HG02588 (cell line): ENCODE measurements around the gene CD4.

Source experiments
- ATAC-seq: cut with Tn5 transposase; IDR thresholded peaks from one replicate; pipeline ENCODE4 v1.9.1; 2021; ENCODE audit warnings: mild to moderate bottlenecking, moderate library complexity; ENCODE audit not compliant: unreplicated experiment

The CD4 gene

DNA sequence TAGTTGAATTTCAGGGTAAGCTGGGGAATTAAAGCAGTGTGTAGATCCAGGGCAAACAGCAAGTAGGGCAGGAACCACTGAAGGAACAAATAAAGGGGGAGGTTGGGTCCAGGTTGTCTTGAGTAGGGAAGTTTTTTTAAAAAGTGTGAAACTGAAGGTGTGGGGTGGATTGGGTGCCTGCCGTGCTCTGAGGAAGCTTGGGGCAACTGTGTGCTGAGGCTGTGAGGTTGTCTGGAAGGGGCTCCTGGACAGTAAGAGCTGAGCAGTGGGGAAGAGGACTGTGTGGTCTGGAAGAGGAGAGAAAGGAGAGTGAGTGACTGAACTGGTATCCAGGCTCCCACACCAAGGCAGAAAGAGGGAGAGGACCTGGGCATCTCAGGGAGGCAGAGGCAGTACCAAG lies 21.4 kb downstream of the CD4 start:
- ATAC-seq: no peak

DNA sequence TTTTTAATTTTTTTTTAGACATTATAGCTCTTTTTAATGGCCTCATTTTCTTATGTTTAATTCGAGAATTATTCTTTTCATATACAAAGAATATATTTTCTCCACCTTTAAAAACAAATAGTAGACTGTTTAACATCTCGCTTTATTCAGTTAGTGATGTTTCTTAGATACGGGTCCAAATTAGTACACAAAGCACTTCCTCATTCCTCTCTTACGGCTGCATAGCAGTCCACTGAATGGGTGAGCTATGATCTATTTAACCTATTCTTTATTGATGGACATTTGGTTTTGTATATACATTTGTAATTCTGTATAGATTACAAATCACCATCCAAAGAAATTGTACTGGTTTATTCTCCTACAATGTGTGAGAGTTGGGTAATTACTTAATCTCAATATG lies 24.0 kb downstream of the CD4 start:
- no peak for ATAC-seq

DNA sequence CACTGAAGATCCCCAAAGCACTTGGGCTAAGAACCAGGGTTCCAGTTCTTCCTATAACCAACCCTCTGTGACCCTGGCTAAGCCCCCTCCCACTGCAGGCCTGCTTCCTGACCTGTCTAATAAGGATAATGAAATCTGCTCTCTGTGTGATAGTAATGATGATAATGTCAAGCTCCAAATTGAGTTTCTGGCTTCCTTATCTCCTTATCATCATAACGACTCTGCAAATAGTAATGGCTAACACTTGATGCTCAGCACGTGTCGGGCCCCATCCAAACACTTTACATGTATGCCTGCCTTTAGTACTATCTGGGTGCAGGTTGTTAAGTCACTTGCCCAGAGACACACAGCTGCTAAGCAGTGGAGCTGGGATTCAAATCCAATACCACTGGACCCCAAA lies 27.3 kb downstream of the CD4 start:
- ATAC-seq: no peak

DNA sequence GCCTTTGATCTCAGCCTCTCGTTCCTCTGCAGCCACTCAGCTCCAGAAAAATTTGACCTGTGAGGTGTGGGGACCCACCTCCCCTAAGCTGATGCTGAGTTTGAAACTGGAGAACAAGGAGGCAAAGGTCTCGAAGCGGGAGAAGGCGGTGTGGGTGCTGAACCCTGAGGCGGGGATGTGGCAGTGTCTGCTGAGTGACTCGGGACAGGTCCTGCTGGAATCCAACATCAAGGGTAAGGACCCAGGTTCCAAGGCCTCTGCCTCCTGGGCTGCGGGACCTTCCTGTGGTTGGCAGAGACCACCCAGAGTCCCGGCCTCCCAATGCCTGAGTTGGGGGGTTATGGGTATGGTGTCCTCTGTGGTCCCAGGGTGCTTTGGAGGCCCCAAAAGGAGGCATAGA lies 27.8 kb downstream of the CD4 start:
- no peak for ATAC-seq

DNA sequence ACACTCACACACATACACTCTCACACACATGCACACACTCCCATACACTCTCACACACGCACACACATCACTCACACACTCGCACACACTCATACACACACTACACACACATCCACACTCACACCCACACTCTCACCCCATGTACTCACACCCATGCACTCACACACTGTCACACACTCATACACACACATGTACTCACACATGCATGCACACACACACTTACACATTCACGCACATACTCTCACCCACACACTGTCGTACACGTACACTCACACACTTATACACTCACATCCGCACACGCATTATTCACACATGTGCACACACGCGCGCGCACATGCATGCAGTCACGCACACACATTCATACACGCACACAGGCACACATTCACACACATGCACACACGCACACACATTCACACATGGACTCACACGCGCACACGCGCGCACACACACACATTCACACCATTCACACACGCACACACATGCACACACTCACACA lies 28.4 kb downstream of the CD4 start:
- ATAC-seq: no peak

DNA sequence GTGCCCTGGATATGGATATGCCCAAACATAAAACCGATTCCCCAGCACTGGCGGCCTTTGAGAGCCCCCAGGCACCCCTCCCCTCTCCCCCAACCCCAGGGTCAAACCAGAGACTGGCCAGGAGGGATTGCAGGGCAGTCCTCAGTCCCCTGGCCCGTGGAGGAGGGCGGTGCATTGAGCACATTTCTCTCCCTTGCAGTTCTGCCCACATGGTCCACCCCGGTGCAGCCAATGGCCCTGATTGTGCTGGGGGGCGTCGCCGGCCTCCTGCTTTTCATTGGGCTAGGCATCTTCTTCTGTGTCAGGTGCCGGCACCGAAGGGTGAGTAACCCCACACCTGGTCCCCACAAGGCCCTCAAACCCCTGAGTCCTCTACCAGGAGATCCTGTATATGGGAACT lies 28.9 kb downstream of the CD4 start:
- no peak for ATAC-seq

DNA sequence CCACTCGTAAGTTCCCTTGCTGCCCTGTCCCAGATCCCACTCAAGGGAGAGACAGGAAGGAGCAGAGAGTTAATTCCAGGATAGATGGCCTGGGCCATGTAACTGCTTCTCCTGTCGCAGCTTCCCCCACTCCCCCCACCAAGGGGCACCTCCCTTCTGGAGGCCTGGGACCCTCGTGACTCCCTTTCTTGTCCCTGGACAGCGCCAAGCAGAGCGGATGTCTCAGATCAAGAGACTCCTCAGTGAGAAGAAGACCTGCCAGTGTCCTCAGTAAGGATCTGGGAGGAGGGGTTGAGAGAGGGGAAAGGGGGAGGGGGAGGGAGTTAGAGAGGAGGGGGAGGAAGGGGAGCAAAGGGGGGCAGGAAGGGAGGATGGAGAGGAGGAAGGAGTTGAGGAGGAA lies 29.3 kb downstream of the CD4 start:
- no peak for ATAC-seq

DNA sequence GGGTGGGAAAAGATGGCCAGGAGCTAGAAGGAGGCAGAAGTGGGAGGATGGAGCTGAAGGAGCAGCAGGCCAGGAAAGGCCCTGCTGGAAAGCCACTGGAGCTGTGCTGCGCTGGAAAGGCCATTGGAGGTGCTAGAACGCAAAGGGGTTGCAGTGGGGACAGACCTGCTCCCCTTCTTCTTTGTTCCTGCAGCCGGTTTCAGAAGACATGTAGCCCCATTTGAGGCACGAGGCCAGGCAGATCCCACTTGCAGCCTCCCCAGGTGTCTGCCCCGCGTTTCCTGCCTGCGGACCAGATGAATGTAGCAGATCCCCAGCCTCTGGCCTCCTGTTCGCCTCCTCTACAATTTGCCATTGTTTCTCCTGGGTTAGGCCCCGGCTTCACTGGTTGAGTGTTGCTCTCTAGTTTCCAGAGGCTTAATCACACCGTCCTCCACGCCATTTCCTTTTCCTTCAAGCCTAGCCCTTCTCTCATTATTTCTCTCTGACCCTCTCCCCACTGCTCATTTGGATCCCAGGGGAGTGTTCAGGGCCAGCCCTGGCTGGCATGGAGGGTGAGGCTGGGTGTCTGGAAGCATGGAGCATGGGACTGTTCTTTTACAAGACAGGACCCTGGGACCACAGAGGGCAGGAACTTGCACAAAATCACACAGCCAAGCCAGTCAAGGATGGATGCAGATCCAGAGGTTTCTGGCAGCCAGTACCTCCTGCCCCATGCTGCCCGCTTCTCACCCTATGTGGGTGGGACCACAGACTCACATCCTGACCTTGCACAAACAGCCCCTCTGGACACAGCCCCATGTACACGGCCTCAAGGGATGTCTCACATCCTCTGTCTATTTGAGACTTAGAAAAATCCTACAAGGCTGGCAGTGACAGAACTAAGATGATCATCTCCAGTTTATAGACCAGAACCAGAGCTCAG lies 30.0 kb downstream of the CD4 start:
- ATAC-seq: no peak

DNA sequence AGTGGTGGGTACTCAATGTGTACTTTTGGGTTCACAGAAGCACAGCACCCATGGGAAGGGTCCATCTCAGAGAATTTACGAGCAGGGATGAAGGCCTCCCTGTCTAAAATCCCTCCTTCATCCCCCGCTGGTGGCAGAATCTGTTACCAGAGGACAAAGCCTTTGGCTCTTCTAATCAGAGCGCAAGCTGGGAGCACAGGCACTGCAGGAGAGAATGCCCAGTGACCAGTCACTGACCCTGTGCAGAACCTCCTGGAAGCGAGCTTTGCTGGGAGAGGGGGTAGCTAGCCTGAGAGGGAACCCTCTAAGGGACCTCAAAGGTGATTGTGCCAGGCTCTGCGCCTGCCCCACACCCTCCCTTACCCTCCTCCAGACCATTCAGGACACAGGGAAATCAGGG lies 30.8 kb downstream of the CD4 start:
- no peak for ATAC-seq

DNA sequence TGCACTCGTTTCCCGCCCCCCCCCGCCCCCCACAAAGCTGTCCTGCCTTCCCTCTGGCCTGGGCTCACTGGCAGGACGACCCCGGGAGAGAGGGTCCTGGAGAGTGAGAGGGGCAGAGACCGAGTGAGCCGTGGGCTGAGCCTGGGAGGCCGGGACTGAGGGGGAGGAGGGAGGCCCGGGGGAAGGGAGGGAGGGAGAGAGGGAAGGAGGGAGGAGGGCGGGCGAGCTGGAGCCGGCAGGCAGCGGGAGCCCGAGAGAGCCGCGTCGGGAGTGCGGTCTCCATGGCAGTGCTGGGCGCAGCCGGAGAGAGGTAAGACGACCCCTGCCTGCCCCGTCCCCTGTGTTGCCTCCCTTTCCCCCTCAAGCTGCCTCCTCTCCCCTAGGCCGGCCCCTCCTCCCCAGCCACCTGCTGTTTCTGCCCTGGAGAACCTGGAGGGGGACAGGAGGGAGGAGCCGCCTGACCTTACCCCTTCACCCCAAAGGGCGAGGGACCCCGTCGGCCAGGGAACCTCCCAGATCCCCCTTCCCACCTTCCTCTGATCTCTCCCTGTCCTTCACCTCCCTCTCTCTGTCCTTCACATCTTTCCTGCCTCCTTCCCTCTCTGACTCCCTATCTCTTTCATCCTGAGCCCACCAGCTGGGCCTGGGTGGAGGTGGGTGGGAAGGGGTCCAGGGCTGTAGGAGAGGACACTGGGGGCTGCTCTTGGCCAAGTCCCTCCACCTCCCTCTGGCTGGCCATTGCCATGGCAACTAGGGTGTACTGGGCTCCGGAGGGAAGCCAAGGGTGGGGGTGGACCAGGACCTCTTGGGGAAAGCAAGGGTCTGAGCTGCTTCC lies 32.5 kb downstream of the CD4 start, which contains the start of gene GPR162:
TSS of gene GPR162 (plus strand) at position 231 of the 835 bp plus-strand sequence. CDS start 2,078 bp downstream, outside the sequence.
- ATAC-seq: no peak

DNA sequence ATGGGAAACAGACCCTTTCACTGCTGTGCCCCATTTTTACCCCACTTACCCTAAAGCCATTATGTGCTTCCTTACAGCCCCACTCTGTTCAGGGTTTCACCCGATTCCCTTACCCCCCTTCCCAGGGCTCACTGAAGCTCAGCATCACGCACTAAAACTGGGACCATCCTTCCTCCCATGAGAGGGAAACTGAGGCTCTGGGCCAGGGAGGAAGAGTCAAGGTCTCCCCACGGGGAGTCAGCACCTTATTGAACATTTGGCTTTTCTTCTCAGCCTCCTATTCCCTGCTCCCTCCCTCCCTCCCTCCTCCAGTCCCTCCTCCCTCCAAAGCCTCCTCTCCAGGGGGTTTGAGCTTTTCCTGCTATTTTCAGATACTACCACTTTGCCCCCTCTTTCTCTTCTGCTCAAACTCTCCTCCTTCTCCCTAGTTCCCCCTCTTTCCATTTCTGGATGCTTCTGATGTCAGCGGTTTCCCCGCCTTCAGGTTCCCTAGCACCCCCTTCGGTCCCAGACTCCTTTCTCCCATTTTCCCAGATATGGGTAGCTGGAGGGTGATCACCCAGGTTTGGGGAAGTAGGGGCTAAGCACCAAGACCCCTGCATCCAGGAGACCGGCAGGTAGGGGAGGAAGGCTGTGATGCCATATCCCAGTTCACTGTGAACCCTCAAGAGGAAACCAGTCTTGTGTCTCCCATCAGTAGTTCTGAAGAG lies 33.3 kb downstream of the CD4 start:
- no peak for ATAC-seq

DNA sequence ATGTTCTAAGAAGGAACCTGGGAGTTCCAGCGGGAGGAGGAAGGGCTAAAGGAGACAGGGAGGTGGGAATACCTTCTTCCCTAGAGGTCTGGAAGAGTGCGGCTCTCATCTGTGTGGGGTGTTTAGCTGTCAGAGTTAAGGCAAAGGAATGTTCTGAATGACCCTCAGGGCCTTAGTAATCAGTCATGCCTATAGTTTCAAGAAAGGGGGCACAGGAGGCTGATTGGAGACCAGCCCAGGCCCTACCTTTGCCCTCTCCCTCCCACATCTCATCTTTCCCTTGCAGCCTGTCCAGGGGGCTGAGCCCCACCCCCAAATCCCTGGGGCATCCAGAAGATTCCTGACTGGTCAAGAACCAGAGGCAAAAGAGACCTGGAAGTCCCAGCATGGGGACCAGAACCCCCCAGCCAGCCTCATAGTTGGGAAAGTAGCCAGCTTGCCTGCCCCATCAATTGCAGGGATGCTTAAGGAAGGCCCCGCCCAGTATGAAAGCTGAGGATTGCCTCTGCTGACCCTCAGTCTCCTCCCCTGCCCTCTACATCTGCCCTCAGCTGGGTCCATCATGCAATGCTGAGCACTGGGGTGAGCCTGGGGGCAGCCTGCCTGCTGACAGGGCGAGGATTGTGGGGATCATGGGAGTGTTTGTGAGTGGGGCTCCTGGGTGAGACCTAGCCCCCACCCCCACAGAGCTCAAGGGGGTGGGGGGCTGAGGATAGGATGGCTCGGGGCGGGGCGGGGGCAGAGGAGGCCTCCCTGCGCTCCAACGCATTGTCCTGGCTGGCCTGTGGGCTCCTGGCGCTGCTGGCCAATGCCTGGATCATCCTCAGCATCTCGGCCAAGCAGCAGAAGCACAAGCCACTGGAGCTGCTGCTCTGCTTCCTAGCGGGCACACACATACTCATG lies 34.1 kb downstream of the CD4 start:
- ATAC-seq: no peak

DNA sequence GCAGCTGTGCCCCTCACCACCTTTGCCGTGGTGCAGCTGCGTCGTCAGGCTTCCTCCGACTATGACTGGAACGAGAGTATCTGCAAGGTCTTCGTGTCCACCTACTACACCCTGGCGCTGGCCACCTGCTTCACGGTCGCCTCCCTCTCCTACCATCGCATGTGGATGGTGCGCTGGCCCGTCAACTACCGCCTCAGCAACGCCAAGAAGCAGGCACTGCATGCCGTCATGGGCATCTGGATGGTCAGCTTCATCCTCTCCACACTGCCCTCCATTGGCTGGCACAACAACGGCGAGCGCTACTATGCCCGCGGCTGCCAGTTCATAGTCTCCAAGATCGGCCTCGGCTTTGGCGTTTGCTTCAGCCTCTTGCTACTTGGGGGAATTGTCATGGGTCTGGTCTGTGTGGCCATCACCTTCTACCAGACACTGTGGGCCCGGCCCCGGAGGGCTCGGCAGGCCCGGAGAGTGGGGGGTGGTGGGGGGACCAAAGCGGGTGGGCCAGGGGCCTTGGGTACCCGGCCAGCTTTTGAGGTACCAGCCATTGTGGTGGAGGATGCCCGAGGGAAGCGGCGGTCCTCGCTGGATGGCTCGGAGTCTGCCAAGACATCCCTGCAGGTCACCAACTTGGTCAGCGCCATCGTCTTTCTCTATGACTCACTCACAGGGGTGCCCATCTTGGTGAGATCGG lies 34.9 kb downstream of the CD4 start:
- ATAC-seq: no peak

DNA sequence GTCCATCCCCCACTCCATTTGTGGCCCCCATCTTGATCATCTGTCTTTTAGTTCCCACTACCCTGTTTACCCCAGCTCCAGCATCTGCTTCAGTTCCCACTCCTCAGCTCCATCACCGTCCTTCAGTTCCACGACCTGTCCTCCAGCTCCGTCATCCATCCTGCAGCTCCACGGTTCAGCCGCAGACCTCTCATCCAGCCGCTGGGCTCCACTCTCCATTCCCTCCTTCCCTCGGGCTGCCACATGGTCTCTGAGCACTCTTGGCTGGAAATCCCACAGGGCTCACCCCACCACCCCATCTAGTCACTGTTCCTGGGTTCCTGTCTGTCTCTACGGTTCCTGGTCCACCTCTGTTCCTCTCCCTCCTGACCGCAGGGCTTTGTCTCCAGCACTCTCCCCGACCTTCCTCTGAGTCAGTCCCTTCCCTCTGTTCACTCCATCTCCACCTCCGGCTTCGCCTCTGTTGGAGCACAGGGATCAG lies 35.6 kb downstream of the CD4 start:
- no peak for ATAC-seq

DNA sequence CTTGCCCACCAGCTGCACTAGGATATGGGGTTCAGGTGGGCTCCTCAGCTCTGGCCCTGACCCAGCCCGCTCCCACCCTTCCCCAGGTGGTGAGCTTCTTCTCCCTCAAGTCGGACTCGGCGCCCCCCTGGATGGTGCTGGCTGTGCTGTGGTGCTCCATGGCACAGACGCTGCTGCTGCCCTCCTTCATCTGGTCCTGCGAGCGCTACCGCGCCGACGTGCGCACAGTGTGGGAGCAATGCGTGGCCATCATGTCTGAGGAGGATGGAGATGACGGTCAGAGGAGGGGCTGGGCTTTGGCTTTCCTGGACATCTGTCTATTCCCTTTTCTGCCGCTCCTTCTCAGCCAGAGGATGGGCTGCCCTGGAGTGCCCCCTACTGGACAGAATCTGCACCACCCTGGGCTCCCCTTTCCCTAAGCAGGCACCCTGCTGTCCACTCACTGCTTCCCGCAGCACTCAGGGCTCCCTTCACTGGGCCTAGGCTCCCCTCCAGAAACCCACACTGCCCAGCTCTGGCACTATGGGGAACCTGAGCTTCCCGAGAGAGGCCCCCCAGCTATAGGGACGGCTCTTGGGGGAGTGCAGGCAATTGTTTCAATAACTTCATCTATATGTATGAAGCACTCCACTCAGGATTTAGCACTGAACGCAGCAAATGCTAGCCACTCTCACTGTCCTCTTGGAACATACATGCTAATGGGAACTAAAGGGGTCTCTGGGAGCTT lies 36.2 kb downstream of the CD4 start:
- no peak for ATAC-seq

DNA sequence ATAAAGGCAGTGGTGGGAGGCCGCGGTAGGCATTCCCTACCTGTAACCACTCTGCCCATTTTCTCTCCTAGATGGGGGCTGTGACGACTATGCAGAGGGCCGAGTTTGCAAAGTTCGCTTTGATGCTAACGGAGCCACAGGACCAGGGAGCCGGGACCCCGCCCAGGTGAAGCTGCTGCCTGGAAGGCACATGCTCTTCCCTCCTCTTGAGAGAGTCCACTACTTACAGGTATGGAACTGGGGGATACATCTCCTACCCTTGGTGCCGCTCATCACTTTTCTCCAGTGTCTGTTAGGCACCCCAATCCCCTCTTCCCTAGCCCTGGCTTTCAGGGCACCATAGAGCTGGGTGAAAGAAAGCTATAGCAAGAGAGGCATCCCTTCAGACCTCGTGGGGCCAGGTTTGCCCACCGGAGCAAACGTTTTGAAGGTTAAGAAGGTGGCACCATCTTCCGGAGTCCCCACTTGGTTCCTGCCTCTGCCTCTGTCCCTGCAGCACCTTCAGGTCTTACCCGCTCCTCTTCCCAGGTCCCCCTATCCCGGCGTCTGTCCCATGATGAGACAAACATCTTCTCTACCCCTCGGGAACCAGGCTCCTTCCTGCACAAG lies 36.9 kb downstream of the CD4 start:
- ATAC-seq: no peak

DNA sequence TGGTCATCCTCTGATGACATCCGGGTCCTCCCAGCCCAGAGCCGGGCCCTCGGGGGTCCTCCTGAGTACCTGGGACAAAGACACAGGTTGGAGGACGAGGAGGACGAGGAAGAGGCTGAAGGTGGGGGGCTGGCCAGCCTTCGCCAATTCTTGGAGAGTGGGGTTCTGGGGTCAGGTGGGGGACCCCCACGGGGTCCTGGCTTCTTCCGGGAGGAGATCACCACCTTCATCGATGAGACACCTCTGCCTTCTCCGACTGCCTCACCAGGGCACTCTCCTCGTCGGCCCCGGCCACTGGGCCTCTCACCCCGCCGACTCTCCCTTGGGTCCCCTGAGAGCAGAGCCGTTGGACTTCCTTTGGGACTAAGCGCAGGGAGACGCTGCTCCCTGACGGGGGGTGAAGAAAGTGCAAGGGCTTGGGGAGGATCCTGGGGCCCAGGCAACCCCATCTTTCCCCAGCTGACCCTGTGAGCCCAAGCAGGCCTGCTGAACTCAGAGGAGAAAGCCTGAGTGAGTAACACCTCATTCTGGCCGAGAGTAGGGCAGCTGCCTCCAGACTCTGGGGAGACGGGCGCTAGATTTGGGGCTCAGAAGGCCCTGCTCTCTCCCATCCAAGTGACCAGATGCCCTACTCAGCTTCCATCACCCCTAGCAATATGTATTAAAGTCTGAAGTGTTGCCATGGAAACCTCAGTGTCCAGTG lies 37.6 kb downstream of the CD4 start:
- ATAC-seq: no peak
